ENCODE measurements around the gene AP1AR.
"Not testable (repeated sequence)": the region's sequence is repeated elsewhere in the genome, so short reads cannot be mapped to it uniquely, and the experiment has no call there.

AP1AR gene

DNA sequence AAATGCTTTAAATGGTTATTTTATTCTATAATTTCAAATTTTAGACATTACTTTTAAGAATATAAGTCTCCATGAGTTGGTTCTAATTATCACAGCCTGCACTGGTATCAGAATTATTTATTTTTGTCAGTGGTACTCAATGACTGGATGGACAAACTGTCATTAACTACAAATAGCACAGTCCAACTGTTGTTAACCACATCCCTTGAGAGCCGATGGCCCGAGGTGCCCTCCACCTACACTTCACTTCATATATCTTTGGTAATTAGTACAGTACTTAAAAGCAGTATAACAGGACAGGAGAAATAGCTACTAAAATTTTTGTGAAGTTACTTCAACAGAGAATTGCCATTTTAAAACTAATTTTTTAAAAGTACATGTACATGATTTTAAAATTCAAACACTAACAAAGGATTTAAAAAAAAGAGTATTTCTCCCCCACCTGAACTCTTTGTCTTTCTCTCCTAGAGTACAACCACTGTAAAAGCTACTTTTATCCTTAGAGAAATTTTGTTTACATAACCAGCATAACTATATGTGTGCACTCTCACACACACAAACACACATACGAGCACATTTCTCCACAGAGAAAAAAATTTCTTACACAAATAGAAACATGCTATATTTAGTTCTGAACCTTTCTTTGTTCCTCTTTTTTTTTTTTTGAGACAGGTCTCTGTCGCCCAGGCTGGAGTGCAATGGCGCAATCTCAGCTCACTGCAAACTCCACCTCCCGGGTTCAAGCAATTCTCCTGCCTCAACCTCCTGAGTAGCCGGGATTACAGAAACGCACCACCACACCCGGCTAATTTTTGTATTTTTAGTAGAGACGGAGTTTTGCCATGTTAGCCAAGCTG is 47.7 kb downstream of the AP1AR start:
- FAIRE-seq (no peak), DNase-seq (ENCODE audit: low spot score) (no peak)

DNA sequence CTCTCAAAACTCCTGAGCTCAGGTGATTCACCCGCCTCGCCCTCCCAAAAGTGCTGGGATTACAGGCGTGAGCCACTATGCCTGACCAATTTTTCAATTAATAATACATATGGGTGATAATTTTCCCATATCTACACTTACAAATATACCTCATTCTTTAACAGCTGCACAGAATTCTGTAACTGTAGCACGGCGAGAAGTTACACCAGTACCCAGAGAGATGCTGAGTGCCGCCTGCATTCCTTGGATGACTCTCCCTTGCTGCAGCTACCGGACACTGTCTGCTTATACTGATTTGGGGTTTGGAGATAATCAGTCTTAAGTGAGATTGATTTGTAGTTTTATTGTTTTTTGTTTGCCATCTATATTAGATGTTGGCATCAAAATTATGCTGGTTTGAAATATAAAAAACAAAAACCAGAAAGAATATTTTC is 48.3 kb downstream of the AP1AR start:
- DNase-seq (ENCODE audit: low spot score) (no peak), FAIRE-seq (no peak)

DNA sequence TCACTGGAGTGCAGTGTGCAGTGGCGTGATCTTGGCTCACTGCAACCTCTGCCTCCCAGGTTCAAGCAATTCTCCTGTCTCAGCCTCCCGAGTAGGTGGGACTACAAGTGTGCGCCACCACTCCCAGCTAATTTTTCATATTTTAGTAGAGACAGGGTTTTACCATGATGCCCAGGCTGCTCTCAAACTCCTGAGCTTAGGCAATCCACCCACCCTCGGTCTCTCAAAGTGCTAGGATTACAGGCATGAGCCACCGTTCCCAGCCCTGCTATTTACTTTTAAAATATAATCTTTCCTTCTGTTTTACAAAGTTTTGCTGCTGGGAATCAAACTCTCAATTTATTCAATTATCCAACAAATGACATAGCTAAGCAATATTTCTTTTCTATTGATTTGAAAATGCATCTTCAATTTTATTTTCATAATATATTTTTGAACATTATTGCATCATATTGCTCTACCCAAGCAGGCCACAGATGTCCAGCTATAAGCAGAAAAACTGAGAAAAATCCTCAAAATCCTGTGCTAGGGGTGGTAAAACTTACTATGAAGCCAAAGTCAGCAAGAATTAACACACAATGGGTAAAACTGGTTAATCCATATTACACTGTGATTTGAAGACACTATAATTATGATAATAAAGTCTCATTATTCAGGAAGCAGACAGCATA is 48.9 kb downstream of the AP1AR start:
- FAIRE-seq (no peak), DNase-seq (ENCODE audit: low spot score) (no peak)

DNA sequence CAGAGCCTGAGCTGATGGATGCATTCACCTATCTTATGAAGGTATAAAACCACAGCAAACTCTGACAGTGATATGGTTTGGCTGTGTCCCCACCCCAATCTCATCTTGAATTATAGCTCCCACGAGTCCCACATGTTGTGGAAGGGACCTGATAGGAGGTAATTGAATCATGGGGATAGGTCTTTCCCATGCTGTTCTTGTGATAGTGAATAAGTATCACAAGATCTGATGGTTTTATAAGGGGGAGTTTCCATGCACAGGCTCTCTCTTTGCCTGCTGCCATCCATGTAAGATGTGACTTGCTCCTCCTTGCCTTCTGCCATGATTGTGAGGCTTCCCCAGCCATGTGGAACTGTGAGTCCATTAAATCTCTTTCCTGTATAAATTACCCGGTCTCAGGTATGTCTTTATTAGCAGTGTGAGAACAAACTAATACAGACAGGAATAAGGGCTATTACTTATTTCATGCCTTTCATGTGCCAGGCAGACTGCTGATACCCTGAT is 50.4 kb downstream of the AP1AR start:
- FAIRE-seq = not testable (repeated sequence)

DNA sequence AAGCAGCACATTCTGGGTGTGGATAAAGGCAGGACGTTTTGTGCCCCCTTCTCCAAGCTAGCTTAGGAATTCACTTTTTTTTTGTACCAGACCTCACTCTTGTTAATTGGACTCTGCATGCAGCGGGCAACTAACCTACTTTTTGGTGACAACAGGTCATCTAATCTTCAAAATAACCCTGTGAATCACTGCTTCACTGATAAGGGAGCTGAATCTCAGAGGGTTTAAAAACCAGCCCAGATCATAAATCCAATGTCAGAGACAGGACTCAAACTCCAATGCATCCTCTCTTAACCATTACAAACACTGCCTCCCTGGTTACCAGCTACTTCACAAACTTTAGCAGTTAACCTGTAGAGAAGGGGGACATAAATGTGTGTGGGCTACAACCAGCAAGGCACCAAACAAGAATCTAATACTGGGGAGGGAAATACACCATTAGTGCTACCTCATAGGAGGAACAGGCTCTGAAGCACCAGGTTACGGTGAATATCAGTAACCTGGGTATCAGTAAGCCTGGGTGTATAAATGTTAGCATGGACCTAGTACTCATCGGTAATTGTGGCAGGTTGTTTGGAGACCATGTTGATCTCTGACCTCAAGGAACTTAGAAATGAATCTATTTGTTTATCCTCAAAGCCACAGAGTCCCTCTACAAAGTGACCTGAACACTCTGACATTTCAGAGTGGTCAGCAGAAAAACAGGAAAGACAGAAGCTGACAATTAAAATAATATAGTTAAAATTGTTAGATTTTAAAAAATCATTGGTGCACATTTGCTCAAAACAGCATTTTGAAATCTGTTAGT is 51.5 kb downstream of the AP1AR start:
- no peak for FAIRE-seq

More for the DNA sequence above, 50.4 kb downstream of the AP1AR start:
- DNase-seq (ENCODE audit: low spot score) = not testable (repeated sequence)

DNA sequence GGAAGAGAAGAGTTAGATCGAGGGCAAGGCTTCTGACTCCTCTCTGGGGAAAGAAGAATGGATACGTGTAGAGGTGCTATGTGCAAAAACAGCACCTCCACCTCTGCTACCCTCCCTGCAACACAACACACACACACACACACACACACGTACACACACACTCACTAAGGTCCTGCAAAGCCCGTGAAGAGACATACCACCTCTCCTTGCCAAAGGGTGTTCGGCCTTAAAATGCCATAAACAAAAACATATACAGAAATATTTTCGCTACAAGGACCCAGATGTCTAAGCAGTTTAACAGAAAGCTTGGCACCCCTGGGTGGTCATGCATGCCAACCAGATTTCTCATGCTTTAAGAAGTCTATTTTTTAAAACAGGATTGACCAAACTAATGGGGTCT is 52.6 kb downstream of the AP1AR start:
- no peak for DNase-seq (ENCODE audit: low spot score)

More for the DNA sequence above, 51.5 kb downstream of the AP1AR start:
- no peak for DNase-seq (ENCODE audit: low spot score)

DNA sequence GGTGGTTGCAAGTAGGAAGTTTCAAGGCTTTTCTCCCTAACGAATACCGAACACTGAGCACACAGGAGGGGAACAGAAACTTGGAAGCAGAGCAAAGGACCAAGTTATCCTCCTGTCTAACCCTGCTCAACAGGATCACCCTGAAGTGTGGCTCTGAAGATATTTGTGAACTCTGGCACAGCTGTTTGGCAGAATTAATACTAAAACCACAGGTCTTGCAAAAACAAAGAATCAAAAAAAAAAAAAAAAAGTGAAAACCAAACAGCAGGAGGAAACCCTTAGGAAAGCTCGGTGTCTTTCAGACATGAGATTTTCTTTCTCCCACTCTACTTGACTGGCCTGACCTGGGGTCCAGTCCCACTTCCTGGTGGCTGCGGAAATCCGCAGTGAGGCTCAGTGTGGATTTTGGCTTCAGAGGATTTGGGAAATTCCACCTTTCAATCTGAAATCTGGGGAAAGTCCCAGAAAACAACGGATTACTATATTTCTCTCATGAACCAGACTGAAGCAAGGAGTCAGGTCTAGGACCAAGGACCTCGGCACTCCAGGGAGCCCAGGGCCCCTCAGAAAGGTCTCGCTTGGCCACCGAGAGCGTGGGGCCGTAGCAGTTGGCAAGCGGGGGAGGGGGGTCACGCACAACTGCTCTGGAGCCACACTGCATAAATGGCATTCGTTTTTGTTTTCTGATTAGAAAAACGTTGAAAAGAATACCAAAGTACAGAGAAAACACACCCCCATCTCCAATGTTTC is 53.2 kb downstream of the AP1AR start:
- DNase-seq (ENCODE audit: low spot score) (peak; percentile 26), FAIRE-seq (no peak)

More for the DNA sequence above, 52.6 kb downstream of the AP1AR start:
- FAIRE-seq = no peak

DNA sequence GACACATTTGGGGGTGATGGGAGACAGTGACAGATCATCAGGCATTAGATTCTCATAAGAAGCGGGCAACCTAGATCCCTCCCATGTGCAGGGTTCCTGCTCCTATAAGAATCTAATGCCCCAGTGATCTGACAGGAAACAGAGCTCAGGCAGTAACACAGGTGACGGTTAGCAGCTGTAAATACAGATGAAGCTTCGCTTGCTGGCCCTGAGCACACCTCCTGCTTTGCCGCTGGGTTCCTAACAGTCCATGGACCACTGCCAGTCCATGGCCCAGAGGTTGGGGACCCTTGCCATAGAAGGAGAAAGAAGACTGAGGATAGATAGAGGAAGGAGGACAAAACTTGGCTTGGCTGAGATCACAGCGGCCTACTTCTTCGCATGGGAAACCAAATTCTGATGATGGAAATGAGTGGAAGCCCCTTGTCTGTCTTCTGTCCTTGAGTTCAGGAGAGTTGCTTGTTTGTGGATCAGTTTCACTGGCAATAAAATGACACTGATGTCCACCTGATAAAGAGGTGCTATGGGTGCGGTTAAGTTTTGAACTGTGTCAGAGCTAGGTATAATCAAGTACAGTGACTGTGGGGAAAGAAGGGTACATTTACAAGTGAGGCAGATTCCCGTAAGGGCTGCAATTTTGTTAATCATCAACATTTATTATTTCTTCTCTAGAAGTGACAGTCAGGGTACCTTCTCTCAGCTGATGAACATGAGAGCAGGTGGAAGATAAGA is 55.8 kb downstream of the AP1AR start:
- no peak for FAIRE-seq
- no peak for DNase-seq (ENCODE audit: low spot score)

DNA sequence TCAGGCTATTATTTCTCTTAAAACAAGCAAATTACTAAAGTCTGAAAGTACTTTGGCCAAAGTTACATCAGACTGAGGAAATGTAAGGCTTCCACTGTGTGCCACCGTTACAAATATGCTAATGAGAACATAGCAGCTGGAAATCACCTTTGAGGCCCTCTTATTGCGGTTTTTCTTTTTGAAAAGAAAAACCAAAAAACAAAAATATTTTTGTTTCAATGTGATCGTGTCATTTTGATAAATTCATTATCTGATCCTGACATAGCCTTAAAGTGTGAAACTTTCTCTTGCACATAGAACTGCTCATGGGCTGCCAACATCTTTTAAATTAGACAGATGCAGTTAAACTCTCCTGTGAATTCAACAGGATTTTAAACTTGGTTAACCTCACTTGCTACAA is 56.9 kb downstream of the AP1AR start:
- DNase-seq (ENCODE audit: low spot score) = no peak
- FAIRE-seq = no peak

DNA sequence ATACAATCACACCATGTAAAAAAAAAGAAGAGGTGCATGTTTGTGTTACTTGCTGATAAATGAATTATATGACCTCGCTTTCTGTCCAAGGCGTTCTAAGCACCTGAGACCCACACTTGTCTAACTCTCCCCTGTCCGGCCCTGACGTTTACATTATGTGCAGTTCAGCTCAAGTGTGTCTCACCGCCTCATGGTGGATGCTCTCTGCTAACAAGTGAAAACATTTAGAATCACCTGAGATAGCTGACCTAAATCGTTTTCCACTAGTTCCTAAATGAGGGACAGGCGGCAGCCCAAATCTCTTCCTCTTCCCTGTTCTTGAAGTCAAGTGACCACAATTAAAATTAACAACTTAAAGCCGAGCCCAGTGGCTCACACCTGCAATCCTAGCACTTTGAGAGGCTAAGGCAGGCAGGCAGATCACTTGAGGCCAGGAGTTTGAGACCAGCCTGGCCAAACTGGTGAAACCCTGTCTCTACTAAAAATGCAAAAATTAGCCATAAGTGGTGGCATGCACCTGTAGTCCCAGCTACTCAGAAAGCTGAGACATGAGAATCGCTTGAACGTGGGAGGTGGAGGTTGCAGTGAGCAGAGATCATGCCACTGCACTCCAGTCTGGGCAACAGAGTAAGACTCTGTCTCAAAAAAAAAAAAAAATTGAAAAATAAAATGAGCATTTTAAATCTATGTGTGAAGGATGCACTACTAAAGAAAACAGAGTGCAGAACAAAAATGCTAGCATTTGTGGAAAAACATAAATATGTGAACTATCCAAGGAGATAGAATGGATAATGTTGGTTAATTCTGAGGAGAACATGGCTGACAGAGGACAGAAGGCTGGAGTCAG is 58.0 kb downstream of the AP1AR start:
- DNase-seq (ENCODE audit: low spot score) = no peak
- no peak for FAIRE-seq

DNA sequence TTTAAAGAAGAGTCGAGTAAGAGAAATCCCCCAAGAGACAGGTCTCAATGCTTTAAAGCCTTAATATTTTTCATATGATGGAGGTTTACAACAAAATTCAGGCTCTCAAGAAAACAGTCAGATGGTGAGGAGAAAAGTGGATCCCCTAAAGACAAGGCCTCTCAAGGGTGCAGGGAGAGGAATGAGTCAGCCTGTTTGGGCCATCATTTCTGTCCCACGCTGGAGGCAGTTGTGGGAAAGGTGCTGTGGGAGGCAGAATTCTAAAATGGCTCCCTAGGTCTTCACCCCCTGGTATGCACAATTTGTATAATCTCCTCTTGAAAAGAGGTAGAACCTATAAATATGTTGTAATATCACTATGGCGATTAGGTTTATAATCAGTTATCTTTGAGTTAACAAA is 58.8 kb downstream of the AP1AR start:
- FAIRE-seq = no peak
- no peak for DNase-seq (ENCODE audit: low spot score)

DNA sequence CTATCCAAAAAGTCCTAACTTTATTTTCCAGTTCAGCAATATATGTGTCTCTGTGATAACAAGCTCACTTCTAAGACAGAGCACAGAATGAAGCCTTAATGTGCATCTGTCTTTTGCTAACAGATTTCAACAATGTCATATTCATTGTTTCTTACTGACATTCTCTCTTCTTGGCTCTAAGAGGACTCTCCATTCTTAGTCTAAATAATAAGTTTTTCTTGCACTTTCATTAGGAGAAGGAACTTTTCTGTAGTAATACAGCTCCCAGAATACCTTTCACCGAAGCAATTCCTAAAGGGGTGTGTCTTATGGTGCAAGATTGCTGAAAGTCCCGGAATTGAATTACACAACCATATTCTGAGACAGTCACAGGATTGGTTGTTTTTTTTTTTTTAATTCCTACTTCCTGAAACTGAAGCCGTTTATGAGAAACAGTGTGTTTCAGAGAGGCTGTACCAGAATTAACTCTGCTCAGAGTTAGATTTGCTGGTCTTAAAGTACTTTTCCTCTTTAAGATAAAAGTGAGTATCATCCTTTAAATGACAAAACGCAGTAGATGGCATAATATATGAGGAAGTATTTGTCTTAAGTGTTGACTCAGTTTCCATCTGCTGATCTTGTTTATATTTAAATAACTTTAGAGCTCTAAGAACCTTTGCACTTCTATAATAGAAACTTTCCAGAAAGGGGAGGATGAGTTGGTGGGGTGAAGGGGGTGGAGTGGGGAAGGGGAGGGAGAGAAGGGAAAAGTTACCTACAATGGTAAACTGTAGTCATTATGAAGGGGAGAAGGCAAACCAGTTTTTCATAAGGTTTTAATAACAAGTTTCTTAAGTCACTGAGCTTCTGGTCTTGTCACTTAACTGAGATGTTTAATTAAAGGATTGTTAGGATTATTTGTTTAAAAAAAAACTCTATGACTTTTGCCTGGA is 65.6 kb downstream of the AP1AR start, which contains the start of gene ALPK1:
TSS of gene ALPK1 (plus strand) at position 421 of the 932 bp plus-strand sequence.
- DNase-seq (ENCODE audit: low spot score) = peak; percentile 82
- FAIRE-seq = no peak

DNA sequence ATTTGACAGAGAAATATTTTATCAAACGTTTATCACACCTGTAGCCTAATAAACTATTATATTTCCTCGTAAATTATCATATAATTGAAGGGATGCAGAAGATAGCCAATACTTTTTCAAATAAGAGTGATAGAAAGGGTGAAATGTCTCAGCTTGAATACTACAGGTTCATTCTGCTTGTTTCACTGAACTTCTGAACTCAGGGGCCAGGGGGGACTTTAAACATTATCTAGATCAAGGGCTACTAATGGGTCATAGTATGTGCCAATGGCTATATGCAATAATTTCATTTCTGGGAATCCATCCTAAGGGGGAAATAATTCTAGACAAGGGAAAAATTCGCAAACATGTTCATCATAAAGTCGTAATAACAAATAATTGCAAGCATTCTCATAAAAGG is 68.1 kb downstream of the AP1AR start:
- no peak for FAIRE-seq
- no peak for DNase-seq (ENCODE audit: low spot score)

DNA sequence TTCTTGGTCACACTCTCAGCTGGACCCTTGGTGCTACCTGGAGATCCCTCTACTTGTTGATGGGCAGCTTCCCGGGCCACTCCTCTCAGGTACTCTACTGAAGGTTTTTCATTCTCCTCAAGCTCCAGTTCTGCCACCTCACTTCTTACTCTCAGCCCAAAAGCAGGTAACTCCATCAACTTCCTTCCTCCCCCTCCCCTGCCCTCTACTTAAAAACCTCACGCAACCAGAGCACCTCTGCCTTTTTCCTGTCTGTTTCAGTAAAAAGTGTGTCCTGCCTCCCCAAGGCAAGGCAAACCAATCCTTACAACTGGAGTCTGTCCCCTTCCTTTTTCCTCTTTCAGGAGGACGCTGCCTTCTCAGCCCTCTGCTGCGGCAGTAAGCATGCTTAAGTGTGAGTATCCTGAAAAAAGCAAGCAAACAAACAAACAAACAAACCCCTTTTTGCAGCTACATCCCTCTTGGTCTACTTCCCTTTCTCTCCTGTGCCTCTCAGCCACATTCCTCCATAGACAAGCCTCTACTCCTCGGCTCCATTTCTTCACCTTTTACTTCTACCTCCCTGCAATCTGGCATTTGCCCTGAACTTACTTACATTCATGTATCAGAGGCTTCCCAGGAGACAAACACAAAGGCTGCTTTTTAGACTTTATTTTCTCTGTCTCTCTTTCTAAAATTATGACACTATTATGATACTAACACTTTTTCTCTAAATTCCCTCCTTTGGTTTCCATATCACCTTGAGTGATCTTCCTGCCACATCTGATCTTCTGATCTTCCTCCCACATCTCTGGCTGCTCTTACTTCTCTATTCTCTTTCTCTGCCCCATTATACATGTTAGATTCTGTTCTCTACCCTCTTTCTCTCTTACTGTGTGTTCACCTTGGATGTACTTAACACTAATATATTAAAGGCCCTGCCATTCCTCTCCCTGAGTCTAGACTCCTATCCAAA is 71.0 kb downstream of the AP1AR start:
- no peak for DNase-seq (ENCODE audit: low spot score)
- no peak for FAIRE-seq

DNA sequence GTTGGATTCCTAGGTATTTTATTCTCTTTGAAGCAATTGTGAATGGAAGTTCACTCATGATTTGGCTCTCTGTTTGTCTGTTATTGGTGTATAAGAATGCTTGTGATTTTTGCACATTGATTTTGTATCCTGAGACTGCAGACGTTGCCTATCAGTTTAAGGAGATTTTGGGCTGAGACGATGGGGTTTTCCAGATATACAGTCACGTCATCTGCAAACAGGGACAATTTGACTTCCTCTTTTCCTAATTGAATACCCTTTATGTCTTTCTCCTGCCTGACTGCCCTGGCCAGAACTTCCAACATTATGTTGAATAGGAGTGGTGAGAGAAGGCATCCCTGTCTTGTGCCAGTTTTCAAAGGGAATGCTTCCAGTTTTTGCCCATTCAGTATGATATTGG is 73.9 kb downstream of the AP1AR start:
- not testable (repeated sequence) for FAIRE-seq

DNA sequence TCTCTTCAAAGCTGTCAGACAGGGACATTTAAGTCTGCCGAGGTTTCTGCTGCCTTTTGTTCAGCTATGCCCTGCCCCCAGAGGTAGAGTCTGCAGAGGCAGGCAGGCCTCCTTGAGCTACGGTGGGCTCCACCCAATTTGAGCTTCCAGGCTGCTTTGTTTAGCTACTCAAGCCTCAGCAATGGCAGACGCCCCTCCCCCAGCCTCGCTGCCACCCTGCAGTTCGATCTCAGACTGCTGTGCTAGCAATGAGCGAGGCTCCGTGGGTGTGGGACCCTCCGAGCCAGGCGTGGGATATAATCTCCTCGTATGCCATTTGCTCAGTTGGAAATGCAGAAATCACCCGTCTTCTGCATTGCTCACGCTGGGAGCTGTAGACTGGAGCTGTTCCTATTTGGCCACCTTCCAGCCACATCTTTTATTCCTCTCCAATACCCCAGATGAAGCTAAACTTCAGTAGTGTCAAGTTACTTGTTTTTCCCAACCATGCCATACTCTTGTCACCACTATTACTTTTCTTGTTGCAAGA is 77.7 kb downstream of the AP1AR start:
- DNase-seq (ENCODE audit: low spot score); FAIRE-seq: not testable (repeated sequence)

More for the DNA sequence above, 73.9 kb downstream of the AP1AR start:
- DNase-seq (ENCODE audit: low spot score) = not testable (repeated sequence)

DNA sequence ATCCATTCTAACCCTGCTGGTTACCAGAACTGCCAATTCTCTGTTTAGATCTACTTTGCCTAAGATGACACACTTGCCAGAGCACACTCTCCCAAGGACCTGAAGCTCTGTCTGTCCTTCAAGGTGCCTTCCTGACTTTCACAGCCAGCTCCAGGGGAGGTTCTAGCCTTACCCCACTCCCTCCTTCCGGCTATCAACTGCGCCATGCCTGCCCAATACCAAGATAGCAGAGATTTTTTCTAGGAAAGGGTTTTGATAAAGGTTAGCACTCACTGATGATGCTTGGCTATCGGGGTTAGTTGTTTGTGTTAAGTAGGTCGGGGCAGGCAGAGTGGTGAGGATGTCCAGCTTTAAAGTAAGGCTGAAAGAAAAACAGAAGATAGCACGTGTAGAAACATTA is 79.9 kb downstream of the AP1AR start:
- FAIRE-seq (no peak), DNase-seq (ENCODE audit: low spot score) (no peak)

Measured in urothelium cell line (cell line).